CD4-positive, alpha-beta T cell treated with Interferon gamma for 1 hour (primary cell): ENCODE measurements around the gene MLST8.
A peak's percentile ranks its signal among the peaks of the same experiment; 100 is the strongest.

Experiments used
- DNase-seq: peaks from one replicate; pipeline ENCODE4 v3.0.0-alpha.2; 2020

The MLST8 gene

DNA sequence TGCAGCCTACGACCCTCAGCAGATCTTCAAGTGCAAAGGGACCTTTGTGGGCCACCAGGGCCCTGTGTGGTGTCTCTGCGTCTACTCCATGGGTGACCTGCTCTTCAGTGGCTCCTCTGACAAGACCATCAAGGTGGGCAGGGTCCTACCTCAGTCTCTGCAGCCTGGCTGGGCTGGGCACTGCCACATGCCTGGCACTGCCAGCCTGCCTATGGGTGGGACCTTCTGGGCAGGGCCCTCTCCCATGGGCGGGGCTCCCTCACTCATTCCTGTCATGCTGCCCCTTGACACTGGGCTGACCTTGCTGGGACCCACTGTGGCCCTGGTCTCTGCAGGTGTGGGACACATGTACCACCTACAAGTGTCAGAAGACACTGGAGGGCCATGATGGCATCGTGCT, 31.3 kb upstream of the MLST8 start:
- DNase-seq = no peak

DNA sequence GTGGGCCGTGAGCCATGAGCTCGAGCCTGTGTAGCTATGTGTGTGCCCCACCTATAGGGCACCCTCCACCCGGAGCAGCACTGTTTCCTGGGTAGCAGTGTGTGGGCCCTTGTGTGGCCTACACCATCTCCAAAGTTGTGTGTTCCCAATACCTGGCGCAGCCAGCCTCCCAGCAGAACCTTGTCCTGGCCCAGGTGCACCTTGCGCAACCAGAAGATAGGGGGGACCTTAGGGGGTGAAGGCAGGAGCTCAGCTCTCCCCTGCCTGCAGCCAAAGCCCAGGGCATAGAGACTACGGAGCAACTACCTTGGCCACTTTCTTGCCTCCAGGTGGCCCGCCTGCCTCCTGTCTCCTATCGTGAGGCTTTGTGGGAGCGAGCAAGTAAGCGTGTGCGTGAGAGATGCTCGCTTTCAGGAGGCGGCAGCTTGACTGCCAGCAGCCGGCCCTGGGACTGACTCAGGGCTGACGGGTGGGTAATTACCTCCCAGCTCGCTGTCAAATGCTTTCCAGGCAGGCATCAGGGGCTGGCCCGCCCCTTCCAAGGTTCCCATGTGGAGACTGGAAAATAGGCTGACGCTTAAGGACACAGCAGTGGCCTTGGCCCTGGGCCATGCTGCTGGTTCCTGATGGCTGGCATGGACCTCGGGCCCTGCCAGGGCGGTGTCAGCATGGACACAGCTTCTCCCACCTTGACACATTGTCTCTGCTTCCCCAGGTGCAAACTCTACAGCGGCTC, 30.7 kb upstream of the MLST8 start:
- DNase-seq = no peak

DNA sequence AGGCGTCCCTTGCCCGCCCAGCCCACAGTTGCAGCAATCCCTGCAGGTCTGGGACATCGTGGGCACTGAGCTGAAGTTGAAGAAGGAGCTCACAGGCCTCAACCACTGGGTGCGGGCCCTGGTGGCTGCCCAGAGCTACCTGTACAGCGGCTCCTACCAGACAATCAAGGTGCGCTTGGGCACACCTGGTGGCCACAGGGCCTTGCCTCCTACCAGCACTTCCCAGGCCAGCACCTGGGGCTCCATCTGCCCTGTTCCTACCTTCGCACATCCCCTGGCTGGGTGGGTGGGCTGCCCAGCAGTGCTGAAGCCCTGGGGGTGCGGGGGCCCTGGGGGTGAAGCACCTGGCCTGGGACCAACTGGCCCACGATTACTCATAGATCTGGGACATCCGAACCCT, 29.8 kb upstream of the MLST8 start:
- DNase-seq = no peak

DNA sequence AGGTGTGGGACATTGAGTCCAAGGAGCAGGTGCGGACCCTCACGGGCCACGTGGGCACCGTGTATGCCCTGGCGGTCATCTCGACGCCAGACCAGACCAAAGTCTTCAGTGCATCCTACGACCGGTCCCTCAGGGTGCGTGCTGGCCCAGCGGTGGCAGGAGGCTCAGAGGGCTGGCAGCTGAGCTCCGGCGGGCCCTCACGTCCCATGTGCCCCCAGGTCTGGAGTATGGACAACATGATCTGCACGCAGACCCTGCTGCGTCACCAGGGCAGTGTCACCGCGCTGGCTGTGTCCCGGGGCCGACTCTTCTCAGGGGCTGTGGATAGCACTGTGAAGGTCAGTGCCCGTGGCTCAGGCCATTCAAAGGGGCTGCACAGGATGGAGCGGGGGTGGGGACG, 29.2 kb upstream of the MLST8 start:
- DNase-seq = no peak

DNA sequence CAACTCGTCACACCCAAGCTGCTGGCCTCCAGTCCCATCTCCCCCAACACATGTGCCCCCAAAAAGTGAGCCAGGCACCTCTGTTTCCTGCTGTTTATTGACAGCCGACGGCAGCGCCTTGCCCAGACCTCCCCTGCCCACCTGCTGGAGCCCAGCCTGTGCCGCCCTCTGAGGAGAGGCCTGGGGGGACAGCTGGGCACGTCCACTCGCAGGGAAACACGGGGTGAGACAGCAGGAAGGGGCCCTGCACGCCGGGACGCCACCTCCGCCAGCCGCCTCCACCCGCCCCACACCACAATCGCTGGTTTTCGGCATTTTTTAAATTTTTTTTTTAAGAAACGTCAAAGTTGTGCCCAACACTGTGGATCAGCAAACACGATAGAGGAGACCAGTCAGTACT, 28.2 kb upstream of the MLST8 start:
- no peak for DNase-seq

DNA sequence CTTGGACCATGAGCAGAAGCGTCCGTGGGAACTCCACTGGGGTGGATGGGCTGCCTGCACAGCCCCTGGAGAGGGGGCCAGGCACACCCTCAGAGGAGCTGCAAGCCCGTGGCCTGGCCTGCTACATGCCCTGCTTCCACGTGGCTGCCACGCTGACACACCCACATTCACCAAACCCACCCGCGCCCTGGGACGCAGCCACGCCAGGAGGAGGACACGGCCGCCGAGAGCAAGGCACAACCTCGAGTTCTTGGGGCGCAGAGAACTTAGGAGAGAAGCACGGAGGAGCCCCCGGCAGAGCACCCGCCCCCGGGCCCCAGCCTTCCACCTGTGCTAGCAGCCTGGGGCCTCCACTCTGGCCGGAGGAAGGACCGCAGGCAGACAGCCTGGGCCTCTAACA, 27.7 kb upstream of the MLST8 start:
- DNase-seq = no peak

DNA sequence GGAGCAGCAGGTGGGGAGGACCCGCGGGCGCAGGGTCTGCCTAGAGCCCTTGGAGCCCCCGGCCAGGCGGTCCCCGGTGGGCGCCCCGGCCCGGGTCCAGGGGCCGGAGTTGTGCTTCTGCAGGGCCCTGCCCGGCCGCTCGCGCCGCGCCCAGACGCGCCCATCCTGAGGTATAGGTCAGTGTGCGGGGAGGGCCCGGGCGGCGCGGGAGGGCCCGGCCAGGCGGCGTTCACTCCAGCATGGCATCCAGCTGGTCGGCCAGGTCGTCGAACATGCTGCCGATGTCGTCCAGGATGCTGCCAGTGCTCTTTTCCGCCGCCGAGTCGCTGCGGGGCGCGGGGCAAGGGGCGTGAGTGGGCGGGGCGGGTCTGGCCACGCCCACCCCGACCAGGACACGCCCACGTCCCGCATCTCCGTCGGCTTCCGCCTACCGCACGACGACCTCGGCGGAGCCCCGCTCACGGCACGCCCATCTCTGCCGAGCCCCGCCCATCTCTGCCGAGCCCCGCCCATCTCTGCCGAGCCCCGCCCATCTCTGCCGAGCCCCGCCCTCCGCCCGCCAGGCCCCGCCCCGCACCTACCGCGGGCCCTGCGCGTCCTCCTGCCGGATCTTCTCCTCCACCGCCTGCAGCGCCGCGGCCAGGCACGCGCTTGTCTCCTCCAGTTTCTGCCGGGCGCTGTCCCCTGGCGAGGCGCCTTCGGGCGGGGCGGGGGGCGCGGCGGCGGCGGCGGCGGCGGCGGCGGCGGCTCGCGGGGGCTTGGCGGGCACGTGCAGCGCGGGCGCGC, 26.7 kb upstream of the MLST8 start:
- DNase-seq = peak; percentile 22

DNA sequence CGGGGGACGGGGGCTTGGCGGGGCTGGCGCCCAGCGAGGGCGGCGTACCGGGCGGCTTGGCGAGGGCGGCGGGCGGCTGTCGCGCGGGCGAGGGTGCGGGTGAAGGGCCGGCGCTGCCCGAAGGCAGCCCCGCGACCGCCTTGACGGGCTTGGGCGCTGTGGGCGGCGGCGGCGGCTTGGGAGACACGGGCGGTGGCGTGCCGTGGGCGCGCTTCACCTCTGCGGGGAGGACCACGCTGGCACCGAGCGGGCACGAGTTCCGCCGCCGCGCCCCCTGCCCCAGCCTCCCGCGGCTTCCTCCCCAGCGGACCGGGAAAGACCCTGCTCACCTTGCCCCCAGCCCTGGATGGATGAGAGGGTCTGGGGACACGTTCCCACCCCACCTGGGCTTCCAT, 26.1 kb upstream of the MLST8 start:
- DNase-seq = no peak

DNA sequence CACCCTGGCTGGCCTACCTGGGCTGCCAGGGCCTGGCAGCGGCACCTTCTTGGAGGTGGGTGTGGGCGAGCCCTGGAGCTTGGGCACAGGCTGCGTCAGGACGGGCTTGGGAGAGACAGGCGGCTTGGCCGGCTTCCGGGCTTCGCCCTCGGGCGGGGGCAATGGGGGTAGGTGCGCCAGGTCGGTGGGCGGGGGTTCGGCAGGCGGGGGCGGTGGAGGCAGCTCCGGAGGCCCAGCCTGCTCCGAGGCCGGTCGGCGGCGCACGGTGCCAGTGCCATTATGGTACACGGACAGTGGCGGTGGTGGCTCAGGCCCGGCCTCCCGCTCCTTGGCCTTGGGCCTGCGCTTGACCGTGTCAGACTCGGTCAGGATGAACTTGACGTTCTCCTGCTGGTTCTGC, 25.7 kb upstream of the MLST8 start:
- DNase-seq = no peak

DNA sequence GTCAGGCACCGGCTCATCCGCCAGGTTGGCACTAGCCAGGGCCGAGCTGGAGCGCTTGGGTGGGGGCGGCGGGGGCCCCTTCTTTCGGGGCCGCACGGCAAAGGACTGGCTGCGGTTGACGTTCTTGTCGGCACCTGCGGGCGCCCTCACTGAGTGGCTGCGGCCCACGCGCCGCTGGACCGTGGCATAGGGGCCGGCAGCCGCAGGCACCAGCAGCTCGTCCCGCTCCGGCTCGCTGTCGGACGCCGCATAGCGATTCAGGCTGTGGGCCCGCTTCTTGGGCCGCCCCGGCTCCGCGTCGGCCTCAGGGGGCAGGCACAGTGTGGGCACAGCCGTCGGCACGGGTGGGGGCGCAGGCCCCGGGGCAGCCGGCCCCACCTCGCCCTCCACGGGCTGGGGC, 24.8 kb upstream of the MLST8 start:
- DNase-seq = no peak

DNA sequence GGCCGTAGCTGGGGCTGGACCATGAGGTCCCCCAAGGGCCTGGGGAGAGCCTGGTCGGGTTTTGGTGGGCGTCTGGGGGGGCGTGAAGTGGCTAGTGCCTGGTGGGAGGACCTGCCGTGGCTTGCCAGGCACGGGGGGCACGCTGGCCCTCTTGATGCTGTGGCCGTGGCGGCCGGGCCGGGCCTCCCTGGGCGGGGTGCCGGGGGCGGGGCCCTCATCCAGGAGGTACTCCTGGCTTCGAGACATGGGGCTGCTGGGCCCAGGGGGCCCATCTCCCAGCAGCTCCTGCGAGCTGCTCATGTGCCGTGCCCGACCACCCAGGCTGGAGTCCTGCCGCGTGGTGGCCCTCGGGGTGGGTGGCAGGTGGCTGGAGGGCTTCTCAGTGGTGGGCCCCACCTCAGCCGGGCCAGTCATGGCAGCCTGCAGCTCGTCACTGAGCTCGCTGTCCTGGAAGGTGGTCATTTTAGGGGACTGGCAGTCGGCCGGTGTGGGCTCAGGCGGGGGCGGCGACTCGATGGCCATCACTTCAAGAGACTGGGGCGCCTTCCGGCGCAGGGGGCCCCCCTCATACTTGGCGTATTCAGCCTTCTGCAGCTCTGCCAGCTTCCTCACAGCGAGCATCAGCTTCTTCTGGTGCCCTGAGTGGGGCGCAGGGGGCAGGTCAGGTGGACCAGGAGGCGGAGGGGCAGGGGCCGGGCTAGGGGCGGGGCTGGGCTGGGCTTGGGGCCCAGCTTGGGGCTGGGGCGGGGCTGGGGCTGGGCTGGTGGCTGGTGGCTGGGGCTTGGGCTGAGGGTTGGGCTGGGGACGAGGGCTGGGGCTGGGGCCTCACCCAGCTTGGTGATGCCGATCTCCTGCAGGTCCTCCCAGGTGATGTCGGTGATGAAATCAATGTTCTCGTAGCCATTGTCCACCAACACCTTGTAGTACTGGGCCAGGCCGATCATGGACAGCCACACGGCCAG, 24.0 kb upstream of the MLST8 start:
- no peak for DNase-seq

DNA sequence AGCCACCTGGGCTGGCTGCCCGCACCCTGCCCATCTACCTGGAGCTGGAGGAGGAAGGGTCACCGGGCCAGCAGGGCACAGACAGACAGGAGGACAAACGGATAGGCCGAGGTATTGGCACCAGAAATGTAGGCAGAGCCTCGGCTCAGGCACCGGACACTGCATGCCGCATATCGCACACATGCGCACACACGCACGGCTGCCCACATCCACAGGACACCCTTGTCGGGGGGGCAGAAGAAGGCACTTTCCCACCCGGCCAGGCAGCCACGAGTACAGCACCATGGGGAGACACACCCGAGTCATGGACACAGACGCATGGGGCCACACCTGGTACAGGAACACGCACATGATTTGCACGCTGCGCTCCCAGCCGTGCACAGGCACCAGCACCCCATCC, 23.3 kb upstream of the MLST8 start:
- no peak for DNase-seq

DNA sequence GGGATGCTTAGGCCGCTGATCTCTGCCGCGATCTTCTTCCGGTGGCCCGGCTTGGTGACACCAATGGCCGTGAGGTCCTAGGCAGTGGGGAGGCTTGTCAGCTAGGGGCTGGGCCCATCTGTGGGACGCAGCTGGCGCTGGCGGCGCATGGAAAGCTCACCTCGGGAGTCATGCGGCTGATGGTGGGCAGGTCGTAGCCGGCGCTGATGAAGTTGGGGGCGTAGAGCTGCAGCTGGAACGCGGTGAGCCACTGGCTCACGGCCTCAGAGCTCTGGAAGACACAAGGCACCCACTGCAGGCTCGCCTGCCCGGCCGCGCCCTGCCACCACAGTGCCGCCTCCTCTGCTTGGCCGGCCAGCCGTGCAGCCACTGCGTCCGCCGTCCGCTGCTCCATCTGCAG, 21.6 kb upstream of the MLST8 start:
- no peak for DNase-seq

DNA sequence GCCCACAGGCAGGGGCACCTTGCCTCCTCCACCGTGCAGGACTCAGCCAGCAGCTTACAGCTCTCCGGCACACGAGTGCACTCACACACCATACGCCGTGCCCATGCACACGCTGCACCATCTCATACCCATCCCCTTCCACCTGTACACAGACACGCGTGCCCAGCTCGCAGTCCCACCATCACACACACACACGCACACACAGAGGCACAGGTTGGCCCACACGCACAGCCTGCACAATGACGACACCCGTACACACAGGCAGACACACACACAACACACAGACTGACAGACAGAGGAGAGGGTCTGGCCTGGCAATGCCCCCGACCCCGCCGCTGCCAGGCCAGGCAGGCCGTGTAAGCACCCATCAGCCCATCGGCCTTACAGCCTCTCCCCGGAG, 20.9 kb upstream of the MLST8 start:
- DNase-seq = no peak

DNA sequence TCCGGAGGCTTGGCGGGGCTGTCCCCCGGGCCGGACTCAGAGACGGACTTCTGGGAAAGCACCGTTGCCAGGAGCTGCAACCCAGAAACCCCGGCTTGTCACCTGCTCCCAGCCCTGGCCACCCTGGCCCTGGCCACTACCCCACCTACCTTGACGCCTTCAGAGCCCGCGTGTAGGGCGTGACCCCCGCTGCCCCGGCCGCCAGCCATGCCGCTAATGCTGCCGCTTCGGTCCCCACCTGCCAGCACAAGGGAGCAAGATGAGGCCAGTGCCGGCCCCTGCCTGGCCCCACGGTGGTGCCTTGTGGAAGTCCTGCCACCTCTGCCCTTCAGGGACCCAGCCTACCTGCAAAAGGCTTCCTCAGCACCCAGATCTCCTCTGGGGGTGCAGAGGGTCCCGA, 20.3 kb upstream of the MLST8 start:
- no peak for DNase-seq

DNA sequence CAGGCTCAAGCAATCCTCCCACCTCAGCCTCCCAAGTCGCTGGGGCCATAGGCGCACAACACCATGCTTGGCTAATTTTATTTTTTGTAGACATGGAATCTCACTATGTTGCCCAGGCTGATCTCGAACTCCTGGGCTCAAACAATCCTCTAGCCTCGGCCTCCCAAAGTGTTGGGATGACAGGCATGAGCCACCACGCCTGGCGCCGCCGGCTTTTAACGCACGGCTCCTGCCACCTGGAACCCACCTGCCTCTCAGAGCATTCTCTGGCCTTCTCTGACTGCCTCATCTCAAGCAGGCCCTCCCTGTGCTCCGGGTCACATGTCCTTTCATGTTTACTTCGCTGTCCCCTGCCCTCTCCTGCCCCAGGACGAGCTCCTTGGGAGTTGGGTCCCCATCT, 19.2 kb upstream of the MLST8 start:
- no peak for DNase-seq

DNA sequence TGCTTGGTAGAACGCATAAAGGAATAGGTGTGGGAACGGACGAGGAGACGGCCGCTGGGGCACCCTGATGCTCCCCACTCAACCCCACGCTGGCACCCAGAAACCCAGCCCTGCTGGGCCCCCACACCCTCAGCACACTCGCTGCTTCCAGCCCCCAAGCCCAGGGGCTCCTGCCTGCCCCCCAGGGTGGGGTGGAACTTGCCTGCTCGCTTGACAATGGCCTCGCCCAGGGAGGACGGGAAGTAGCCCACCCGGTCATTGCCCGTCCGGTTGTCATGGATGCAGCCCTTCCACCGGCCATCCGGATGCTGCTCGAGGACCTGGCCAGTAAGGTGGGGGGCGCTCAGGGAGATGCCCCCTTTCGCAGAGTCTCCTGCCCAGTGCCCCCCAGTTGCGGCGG, 18.7 kb upstream of the MLST8 start:
- no peak for DNase-seq

DNA sequence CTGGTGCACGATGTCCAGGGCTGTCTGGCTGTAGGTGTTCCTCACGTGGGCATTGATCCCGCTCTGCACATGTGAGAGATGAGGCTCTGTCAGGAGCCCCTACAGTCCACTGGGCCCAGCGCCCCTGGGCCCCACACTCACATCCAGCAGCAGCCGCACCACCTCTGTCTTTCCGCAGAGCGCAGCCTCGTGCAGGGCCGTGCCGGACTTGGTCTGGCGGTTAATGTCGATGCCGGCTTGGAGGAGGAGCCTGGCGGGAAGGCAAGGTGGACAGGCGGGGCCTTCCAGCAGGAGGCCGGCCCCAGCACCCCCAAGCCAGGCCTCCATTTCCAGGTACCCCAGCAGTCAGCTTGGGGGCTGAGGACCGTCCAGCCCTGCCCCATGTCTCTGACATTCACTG, 18.0 kb upstream of the MLST8 start:
- DNase-seq = no peak

DNA sequence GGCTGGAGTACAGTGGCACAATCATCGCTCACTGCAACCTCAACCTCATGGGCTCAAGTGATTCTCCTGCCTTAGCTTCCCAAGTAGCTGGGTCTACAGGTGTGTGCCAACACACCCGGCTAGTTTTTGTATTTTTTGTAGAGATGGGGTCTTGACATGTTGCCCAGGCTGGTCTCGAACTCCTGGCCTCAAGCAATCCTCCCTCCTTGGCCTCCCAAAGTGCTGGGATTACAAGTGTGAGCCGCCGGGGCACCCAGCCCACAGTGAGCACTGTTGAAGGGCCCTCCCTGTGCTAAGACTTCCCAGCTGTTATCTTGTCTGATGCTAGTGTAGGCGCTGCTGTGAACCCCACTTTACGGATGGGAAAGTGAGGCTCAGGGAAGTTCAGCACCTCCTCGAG, 16.9 kb upstream of the MLST8 start:
- no peak for DNase-seq

DNA sequence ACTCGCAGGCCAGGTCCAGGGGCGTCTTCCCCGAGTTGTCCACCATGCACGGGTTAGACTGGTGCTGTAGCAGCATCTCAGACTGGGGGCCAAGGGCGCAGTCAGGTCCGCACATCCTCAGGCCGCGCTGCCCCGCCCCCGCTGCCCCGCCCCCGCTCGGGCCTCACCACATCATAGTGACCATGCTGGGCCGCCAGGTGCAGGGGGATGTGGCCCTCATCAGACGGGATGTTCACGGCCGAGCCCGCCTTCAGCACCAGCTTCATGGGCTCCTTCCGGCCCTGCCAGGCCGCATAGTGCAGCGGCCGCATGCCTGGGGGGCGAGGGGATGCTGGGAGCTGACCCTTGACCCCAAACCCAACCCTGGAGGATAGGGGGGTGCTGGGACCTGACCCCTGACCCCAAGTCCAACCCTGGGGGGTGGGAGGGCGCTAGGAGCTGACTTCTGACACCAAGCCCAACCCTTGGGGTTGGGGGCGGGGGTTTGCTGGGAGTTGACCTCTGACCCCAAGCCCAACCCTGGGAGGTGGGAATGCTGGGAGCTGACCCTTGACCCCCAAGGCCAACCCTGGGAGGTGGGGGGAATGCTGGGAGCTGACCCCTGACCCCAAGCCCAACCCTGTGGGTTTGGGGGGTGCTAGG, 15.9 kb upstream of the MLST8 start:
- DNase-seq = no peak

DNA sequence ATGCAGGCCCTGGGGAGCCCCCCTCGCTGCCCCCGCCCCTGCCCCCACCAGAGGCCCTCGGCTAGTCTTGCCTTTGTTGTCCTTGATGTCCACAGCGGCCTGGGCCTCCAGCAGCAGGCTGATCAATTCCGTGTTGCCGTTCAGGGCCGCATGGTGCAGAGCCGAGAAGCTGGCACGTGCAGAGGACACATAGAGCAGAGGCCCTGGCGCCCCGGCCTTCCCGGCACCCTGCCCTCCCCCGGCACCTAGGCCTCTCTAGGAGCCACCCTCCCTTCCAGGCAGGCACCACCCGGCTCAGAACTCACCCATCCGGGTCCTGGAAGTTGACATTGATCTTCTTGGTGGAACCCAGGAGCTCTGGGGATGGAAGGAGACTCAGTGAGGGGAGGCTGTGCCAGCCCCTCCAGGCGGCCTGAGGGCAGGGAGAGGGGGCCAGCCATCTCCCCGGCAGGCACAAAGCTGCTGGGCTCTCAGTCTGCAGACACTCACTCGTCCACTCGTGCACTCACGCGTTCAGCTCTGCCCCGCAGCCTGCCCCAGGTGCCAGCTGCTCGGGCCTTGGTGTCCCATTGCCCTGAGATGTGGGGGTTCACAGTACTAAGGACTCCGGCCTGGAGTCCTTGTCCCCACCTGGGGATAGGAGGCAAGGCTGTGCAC, 15.1 kb upstream of the MLST8 start:
- no peak for DNase-seq

DNA sequence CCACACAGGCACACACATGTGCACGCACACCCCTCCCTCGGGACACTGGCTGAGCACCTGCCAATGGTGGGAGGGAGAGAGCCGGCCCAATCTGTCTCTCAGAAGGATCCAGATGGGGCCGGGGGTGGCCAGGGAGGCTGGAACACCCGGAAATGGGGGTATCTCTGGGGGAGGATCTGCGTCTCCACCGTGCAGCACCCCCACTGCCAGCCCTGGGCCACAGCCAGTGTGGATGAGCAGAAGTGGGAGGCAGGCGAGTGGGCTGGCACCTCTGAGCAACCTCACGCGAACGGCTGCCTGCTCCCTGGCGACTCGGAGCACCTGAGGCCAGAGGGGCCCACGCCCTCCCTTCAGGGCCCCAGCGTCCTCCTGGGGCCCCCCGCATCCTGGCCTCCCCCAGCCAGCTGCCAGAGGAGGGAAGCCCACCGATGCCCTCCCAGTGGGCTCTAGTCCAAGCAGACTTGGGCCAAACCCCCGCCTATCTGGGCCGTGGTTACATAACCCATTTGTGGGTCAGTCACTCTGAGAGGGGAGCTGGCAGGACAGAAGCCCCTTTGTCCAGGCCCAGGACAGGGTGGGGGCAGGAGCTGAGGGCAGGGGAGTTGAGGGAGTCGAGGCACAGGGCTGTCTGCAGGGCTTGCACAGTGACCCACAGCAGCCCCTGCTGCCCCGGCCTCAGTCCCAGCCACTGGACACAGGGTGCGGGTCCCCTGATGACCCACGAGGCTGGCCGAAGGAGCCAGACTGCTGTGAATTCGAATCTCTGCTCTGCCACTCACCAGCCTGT, 14.4 kb upstream of the MLST8 start:
- DNase-seq = no peak
